Dendritic cell treated with granulocyte-macrophage colony-stimulating factor and Interleukin-4, amounts not matched to agents 40 ng/mL and 50 ng/mL, for 4 days (primary cell): ENCODE data around the gene TMEM132E.

ENCODE experiments used
- H3K27ac Mint-ChIP-seq: one replicate; pipeline ENCODE4 v1.8.0; 2022; ENCODE audit warnings: mild to moderate bottlenecking, mixed read lengths
- H3K27me3 Mint-ChIP-seq: one replicate; pipeline ENCODE4 v1.8.0; 2022; ENCODE audit warnings: mild to moderate bottlenecking, mixed read lengths
- H3K36me3 Mint-ChIP-seq: one replicate; pipeline ENCODE4 v1.8.0; 2022; ENCODE audit warnings: low read depth, mixed read lengths
- H3K4me1 Mint-ChIP-seq: one replicate; pipeline ENCODE4 v1.8.0; 2022; ENCODE audit warnings: low read depth, mixed read lengths
- H3K4me3 Mint-ChIP-seq: one replicate; pipeline ENCODE4 v1.8.0; 2022; ENCODE audit warnings: mild to moderate bottlenecking, moderate library complexity, mixed read lengths
- H3K9me3 Mint-ChIP-seq: one replicate; pipeline ENCODE4 v1.8.0; 2022; ENCODE audit warnings: mixed read lengths
- intact Hi-C: fragments of 100-400 bp; cut with micrococcal nuclease; formaldehyde crosslinking; loops from one replicate; pipeline ENCODE4 v1.15.0; 2022

Gene TMEM132E

GRCh38 chr17:34601416-34601815, 22.0 kb downstream of the TMEM132E start:
- H3K4me1 Mint-ChIP-seq: no peaks in the 10 kb centered on the region
- no peaks in the 10 kb centered on the region for H3K9me3 Mint-ChIP-seq
- no peak overlapping the region for H3K4me3 Mint-ChIP-seq
- no peak overlapping the region for H3K27ac Mint-ChIP-seq
- intact Hi-C loops: no loop called here
- no peaks in the 10 kb centered on the region for H3K36me3 Mint-ChIP-seq
- peaks cover 24% of the 10 kb centered on the region for H3K27me3 Mint-ChIP-seq

GRCh38 chr17:34603974-34604373, 24.6 kb downstream of the TMEM132E start:
- H3K27ac Mint-ChIP-seq: no peak overlapping the region
- no peak overlapping the region for H3K4me3 Mint-ChIP-seq
- intact Hi-C loops: no loop called here

GRCh38 chr17:34606763-34607162, 27.4 kb downstream of the TMEM132E start:
- Mint-ChIP-seq H3K36me3 (no peaks in the 10 kb centered on the region), H3K4me3 (no peak overlapping the region), H3K27ac (no peak overlapping the region), H3K4me1 (no peaks in the 10 kb centered on the region), H3K27me3 (peaks cover 34% of the 10 kb centered on the region), H3K9me3 (no peaks in the 10 kb centered on the region)
- intact Hi-C loops: no loop called here

More at GRCh38 chr17:34603974-34604373, 24.6 kb downstream of the TMEM132E start:
- Mint-ChIP-seq H3K4me1 (no peaks in the 10 kb centered on the region), H3K36me3 (no peaks in the 10 kb centered on the region), H3K9me3 (no peaks in the 10 kb centered on the region), H3K27me3 (peaks cover 27% of the 10 kb centered on the region)

- Mint-ChIP-seq H3K27me3 (peaks cover 31% of the 10 kb centered on the region), H3K36me3 (no peaks in the 10 kb centered on the region), H3K4me3 (no peak overlapping the region), H3K9me3 (no peaks in the 10 kb centered on the region), H3K27ac (no peak overlapping the region), H3K4me1 (no peaks in the 10 kb centered on the region)
- intact Hi-C loops: no loop called here
Observed at GRCh38 chr17:34607917-34608316, 28.5 kb downstream of the TMEM132E start.

- intact Hi-C loops: no loop called here
- H3K9me3 Mint-ChIP-seq: no peaks in the 10 kb centered on the region
- H3K27me3 Mint-ChIP-seq: peaks cover 33% of the 10 kb centered on the region
- H3K4me1 Mint-ChIP-seq: no peaks in the 10 kb centered on the region
- H3K36me3 Mint-ChIP-seq: no peaks in the 10 kb centered on the region
- no peak overlapping the region for H3K4me3 Mint-ChIP-seq
- H3K27ac Mint-ChIP-seq: no peak overlapping the region
Observed at GRCh38 chr17:34609210-34609609, 29.8 kb downstream of the TMEM132E start.

GRCh38 chr17:34610039-34610438, 30.7 kb downstream of the TMEM132E start:
- no peaks in the 10 kb centered on the region for H3K4me1 Mint-ChIP-seq
- no peak overlapping the region for H3K27ac Mint-ChIP-seq
- no peak overlapping the region for H3K4me3 Mint-ChIP-seq
- intact Hi-C loops: no loop called here
- H3K36me3 Mint-ChIP-seq: no peaks in the 10 kb centered on the region
- H3K9me3 Mint-ChIP-seq: no peaks in the 10 kb centered on the region
- H3K27me3 Mint-ChIP-seq: peaks cover 33% of the 10 kb centered on the region

- Mint-ChIP-seq H3K4me1 (no peaks in the 10 kb centered on the region), H3K36me3 (no peaks in the 10 kb centered on the region), H3K4me3 (no peak overlapping the region), H3K27me3 (peaks cover 36% of the 10 kb centered on the region), H3K9me3 (no peaks in the 10 kb centered on the region), H3K27ac (no peak overlapping the region)
- intact Hi-C loops: no loop called here
Observed at GRCh38 chr17:34610506-34610905, 31.1 kb downstream of the TMEM132E start.

GRCh38 chr17:34613064-34614019, 34.0 kb downstream of the TMEM132E start:
- Mint-ChIP-seq H3K36me3 (no peaks in the 10 kb centered on the region), H3K27ac (no peak overlapping the region), H3K4me3 (no peak overlapping the region), H3K9me3 (no peaks in the 10 kb centered on the region), H3K4me1 (no peaks in the 10 kb centered on the region), H3K27me3 (peaks cover 38% of the 10 kb centered on the region)
- intact Hi-C loops: no loop called here

- intact Hi-C loops: no loop called here
Observed at GRCh38 chr17:34614698-34615097, 35.3 kb downstream of the TMEM132E start.

GRCh38 chr17:34615326-34615725, 35.9 kb downstream of the TMEM132E start:
- Mint-ChIP-seq H3K4me1 (no peaks in the 10 kb centered on the region), H3K27me3 (peaks cover 27% of the 10 kb centered on the region), H3K27ac (no peak overlapping the region), H3K4me3 (no peak overlapping the region), H3K36me3 (no peaks in the 10 kb centered on the region), H3K9me3 (no peaks in the 10 kb centered on the region)
- intact Hi-C loops: no loop called here

More at GRCh38 chr17:34614698-34615097, 35.3 kb downstream of the TMEM132E start:
- no peaks in the 10 kb centered on the region for H3K4me1 Mint-ChIP-seq
- no peak overlapping the region for H3K27ac Mint-ChIP-seq
- H3K4me3 Mint-ChIP-seq: no peak overlapping the region
- no peaks in the 10 kb centered on the region for H3K9me3 Mint-ChIP-seq
- H3K36me3 Mint-ChIP-seq: no peaks in the 10 kb centered on the region
- H3K27me3 Mint-ChIP-seq: peaks cover 32% of the 10 kb centered on the region

- Mint-ChIP-seq H3K4me1 (no peaks in the 10 kb centered on the region), H3K27me3 (peaks cover 24% of the 10 kb centered on the region), H3K36me3 (no peaks in the 10 kb centered on the region), H3K9me3 (no peaks in the 10 kb centered on the region), H3K4me3 (no peak overlapping the region), H3K27ac (no peak overlapping the region)
- intact Hi-C loops: no loop called here
Observed at GRCh38 chr17:34616148-34616547, 36.8 kb downstream of the TMEM132E start.

GRCh38 chr17:34617398-34617797, 38.0 kb downstream of the TMEM132E start:
- peaks cover 30% of the 10 kb centered on the region for H3K27me3 Mint-ChIP-seq
- H3K4me3 Mint-ChIP-seq: no peak overlapping the region
- H3K4me1 Mint-ChIP-seq: no peaks in the 10 kb centered on the region
- H3K27ac Mint-ChIP-seq: no peak overlapping the region
- intact Hi-C loops: no loop called here
- H3K36me3 Mint-ChIP-seq: no peaks in the 10 kb centered on the region
- H3K9me3 Mint-ChIP-seq: no peaks in the 10 kb centered on the region

GRCh38 chr17:34619687-34620217, 40.4 kb downstream of the TMEM132E start:
- Mint-ChIP-seq H3K27ac (no peak overlapping the region), H3K27me3 (peaks cover 37% of the 10 kb centered on the region), H3K36me3 (no peaks in the 10 kb centered on the region), H3K9me3 (no peaks in the 10 kb centered on the region), H3K4me1 (no peaks in the 10 kb centered on the region), H3K4me3 (no peak overlapping the region)
- intact Hi-C loops: no loop called here

GRCh38 chr17:34620458-34620857, 41.1 kb downstream of the TMEM132E start:
- Mint-ChIP-seq H3K4me3 (no peak overlapping the region), H3K9me3 (no peaks in the 10 kb centered on the region), H3K36me3 (no peaks in the 10 kb centered on the region), H3K4me1 (no peaks in the 10 kb centered on the region), H3K27me3 (peaks cover 41% of the 10 kb centered on the region), H3K27ac (no peak overlapping the region)
- intact Hi-C loops: no loop called here
